ENCODE measurements around the gene RNF149.

The RNF149 gene

DNA sequence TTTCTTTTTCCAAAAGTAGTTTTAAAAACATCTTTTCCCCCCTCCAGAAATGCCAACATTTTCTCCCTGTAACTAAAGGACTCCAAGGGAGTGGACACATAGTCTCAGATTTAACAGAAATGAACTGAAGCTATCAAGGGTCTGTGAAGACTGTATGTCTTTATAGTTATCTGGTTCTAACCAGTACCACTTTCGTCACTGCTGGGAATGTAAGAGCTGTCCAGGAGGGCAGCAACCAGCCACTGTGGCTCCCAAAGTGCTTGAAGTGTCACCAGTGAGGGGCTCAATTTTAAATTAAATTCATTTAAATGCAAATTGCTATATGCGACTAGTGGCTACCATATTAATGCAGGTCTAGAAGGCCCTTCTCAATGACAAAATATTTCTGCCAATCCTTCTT is 15.0 kb downstream of the RNF149 start:
- no peak for DNase-seq

DNA sequence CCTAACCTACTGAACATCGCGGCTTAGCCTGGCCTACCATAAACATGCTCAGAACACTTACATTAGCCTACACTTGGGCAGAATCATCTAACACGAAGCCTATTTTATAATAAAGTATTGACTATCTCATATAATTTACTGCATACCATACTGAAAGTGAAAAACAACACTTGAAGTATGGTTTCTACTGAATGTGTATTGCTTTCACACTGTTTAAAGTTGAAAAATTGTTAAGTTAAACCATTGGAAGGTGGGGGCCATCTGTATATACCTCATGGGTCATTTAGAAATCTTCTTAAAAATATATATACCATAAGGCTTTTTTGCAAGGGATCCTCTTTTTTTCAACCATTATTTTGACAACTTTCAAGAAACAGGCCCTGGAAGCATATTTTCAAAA is 16.5 kb downstream of the RNF149 start:
- DNase-seq: no peak

DNA sequence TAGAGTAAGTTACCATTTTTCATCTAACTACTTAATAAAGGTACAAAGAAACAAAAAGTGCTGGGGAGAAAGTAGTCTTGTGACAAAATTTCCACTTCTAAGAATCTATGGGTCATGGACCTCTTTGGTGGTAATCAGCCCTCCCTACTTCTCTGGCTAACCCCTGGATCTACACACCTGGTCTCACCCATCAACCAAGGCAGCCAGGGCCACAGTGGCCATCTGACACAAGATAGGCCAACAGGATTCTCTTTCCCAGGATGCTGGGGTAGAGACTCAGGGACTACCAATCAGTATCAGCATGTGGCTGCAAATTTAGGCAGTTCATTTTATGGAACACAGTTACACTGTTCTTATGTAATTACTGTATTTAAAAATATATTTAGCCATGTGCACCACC is 17.8 kb downstream of the RNF149 start:
- DNase-seq: no peak

DNA sequence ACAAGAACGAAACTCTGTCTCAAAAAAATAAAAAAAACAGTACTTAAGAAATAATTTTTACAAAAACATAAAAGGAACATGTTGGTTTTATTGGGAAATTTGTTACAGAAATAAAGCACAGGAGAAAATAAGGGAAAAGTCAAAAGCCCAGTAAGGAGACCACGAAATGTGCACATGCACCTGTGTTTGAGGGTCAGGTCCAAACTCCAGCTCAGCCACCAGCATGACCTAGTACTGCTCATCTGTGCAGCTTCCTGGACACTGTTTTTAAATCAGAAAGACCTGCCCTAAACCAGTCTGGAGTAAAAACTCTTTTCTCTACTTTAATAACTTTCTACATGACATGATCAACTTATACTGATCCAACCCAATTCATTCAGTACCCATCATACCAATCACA is 21.2 kb downstream of the RNF149 start:
- no peak for DNase-seq

DNA sequence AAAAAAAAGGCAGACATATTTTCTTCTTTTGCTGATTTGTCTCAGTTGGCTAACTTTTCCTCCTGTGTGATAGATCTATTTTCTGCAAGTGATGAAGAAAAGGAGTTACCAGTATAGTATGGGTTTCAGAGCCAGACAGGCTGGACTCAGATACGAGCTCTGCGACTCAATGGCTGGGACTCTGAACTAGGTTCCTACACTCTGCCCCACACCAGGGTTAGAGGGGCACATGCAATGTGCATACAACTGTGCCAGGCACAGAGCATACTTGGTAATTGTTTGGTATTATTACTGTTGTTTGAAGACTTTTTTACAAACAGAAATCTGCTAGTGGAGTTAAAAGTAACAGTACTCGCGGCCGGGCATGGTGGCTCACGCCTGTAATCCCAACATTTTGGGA is 21.8 kb downstream of the RNF149 start:
- DNase-seq: no peak

DNA sequence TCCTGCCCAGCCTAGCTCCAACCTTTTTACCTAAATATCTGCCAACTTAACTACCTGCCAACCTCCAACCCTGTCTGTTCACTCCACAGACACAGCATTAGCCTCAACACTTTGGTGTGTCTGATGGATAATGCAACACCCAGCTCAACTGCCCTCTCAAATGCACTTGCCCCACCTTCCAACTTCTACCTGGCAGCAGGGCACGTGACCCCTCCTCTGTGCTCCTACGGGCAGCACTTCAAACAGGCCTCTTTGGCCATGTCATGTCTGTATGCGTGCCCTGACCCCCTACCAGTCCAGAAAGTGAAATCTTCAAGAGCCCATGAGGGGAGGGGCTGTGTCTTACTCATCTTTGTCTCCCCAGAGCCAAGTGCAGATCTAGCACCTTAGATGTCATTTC is 25.5 kb downstream of the RNF149 start:
- DNase-seq: no peak

DNA sequence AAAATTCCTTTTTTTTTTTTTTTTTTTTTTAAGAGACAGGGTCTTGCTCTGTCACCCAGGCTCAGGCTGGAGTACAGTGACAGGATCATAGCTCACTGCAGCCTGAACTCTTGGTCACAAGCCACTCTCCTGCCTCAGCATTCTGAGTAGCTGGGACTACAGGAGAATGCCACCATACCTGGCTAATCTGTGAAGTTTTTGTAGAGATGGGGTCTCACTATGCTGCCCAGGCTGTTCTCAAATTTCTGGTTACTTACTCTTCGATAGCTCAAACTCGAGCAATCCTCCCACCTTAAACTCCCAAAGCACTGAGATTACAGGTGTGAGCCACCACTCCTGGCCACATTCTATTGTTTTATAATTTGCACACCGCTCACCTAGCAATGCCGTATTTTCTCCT is 27.0 kb downstream of the RNF149 start:
- no peak for DNase-seq

DNA sequence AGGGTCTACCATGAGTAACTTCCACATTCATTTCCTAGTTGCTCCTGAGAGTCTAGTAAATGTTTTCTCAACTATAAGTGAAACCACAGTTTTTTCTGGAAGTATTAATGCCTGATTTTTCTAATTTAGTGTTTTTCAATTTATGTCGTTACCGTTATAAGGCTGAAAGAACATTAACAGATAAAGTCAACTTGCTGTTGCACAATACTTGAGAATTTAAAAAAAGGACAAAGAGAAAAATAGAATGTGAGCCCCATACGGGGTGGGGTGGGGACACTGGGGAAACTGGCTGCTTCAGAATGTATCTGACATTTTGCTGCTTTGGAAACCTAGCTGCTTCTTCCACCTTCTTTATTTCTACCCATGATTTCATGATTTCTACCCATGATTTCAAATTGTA is 29.6 kb downstream of the RNF149 start:
- DNase-seq: no peak

DNA sequence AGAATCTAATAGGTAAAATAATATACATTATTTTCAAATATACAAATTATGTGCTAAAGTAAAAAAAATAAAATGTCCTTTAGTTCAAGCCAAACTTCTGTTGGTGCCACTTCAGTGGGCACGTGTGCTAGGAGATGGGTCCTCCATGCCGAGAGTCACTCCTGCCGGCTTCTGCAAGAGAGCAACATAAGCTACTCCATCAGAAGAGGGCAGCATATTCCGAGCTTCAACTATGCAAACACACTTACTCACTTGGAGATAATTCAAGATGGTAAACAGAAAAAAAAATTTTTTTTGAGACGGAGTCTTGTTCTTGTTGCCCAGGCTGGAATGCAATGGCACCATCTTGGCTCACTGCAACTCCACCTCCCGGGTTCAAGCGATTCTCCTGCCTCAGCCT is 31.4 kb downstream of the RNF149 start:
- DNase-seq: no peak

DNA sequence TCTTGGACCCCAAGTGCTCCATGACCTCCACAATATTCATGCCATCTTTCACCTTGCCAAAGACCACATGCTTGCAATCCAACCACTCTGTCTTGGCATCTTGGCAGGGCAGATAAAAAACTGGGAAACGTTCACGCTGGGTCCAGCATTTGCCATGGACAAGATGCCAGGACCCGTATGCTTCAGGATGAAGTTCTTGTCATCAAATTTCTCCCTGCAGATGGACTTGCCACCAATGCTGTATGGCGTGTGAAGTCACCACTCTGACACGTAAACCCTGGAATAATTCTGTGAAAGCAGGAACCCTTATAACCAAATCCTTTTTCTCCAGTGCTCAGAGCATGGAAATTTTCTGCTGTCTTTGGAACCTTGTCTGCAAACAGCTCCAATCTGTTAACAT is 34.4 kb downstream of the RNF149 start:
- no peak for DNase-seq

DNA sequence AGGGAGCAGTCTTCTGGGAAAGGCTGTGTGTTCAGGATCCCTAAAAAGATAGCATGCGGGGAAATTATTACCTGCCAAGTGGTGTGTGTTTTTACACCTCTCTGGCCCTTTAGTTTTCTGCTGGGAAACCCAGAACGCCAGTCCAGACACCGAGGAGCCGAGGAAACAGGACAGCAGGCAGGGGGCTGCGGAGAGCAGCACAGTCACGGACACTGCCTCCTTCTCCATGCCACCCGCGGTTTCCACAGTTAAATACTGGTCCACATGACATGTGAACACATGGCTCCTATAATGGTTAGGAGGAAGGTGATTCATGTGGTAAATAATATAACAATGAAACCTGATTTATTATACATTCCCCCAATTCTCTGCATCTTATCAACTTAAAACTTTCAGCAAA is 35.4 kb downstream of the RNF149 start:
- DNase-seq: no peak

DNA sequence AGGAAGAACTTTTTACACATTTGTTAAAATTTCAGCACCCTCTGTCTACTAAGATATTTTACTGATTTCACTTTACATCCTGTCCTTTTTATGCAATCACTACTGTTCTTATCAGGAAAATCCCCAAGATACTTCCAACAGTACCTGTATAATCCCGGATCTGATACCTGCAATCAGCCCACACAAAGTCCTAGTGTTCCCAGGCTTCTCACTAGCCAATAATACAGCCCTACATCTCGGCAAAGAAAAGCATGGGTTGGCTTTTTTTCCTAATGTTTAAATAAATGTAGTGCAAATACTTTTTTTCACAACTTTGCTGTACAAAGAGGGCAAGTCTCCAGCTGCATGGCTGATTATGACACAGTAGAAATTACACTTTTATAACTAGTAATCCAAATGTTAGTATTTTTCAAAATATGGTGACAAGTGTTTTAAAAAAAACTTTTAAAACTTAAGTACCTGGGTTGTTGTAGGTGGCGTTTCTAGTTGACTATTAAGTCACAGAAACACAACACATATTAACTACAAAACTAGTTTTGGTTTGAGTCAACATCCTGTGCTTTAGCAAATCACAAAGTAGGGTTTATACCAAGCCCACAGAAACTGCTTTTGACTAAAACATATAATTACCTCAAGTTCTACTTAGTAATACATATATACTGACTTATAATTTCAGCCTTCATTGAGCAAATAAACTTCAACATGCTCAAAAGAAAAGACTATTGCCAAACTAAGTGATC is 36.3 kb downstream of the RNF149 start:
- no peak for DNase-seq

DNA sequence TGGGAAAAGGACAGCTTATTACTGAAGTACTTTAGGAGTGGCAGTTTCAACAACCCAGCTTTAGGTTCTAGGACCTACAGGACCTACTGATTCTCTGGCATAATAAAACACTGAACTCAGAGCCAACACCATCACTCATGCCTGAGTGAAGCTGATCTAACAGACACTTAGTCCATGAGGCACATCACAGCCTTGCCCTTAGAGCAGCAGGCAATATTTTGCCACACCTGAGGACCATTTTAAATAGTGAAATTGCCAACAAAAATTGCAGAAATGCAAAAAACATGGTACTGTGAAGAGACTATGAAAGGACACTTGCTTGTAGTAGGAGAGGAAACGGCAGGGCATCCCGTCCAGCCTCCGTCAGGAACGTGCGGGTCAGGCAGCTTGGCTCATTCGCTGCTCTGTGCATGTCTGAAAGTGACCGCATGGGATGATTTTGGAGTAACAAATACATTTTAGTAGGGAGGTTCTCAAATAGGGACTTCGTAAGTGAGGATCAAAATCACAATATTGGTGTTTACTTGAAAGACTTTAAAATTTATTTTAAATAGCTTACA is 37.7 kb downstream of the RNF149 start:
- DNase-seq: no peak

DNA sequence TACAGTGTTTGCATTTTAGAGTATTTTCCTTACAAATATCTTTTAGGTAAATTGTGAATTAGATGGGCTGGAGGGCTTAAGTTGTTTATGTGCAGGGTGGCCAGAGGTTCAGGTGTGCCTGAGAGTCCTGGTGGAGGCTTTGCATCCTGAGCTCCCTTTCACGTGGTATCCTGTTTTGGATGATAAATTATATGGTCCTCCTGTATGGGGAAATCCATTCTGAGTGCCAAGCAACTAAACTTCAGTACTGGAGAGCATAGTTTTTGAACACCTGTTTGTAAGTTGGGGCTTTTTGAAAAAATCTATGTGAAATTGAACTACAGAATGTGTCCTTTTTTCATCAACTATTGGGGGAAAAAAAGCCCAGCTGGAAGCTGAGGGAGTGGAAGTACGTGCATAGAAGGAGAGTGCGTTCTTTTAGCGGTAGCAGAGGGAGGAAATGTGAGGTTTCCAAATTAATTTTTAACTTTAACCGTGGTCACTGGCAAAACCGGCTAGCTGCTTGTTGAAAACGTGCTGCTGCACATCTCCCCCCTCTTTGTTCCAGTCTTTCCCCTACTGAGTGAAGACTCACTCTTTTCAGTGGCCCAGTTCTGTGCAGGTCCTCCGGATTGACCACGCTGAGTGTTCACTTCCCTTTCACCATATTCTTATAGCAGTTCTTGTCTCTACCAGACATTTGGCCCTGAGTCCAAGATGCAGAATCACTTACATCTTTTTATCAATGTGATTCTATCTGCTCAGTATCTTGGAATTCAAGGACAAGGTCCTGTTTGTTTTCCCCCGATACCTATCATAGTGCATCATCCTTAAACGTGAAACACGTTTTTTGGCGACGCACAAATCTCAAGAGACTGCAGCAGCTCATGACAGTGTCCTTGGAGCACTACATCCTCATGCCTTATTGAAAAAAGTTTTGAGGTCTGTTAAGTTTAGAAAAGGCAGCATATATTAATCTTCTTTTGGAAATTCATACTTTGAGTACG is 40.5 kb downstream of the RNF149 start:
- DNase-seq: no peak

DNA sequence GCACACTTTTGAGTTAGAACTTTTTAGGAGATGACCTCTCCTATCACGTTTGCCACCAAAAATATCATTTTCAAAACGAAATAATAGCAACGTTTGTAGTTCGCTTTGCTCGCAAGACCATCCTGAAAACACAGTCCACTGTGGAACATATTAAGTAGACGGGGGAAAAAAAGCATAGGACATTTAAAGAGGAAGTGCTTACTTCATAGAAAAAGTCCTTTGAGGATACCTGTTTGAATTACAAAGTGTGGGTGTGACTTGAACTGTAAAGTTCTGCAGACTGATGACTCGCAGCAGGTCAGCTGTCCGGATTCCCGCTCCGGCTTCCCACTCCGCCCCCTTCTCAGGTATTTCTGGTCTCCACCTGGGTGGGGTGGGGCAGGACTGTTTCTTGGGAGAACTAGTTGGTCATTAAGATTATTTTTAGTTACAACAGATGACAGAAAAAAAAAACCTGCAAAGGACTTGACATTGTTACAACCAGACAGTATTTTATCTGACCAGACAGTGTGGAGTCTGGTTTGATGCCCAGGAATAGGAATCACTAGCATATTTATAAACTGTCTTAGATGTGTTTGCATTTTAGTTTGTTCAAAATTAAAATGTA is 42.5 kb downstream of the RNF149 start:
- no peak for DNase-seq

DNA sequence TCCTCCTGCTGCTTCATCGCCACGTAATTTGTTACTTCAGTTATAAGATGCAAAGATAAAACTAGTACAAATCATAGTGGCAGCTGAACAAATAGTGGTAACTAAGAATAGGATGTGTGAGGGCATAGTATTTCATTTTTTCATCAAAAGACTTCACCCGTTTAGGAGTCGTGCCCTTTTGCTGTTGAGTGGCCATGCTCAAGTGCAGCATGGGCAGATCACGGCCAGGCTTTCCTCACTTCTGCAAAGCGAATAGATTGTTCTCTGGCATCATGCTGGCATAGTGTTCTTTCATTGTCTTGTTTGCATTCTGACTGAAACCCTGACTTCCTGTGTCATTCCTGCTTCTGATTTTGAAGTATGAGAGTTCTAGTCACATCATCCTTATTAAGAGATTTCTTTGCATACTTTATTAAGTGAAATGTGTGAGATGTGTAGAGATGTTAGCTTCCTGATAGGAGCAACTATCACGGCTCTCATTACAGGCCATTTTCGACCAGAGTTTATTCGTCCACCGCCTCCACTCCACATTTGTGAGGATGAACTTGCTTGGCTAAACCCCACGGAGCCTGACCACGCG is 44.1 kb downstream of the RNF149 start:
- DNase-seq: no peak

DNA sequence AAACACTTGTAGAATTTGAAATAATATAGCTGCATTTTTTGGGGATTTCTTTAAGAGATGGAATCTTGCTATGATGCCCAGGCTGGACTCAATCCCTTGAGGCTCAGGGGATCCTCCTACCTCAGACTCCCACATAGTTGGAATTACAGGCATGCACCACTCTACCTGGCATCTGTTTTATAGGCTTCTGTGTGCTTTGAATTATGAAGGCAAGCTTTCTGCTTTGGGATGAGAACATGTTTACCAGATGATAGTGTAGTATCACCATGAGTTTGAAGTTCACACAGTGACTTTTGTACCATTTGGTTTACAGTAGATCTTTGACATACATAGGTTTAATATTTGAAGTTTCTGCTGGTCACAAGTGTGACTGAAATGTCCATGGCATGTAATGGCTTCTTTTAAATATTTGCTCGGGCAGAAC is 45.1 kb downstream of the RNF149 start:
- DNase-seq: no peak

DNA sequence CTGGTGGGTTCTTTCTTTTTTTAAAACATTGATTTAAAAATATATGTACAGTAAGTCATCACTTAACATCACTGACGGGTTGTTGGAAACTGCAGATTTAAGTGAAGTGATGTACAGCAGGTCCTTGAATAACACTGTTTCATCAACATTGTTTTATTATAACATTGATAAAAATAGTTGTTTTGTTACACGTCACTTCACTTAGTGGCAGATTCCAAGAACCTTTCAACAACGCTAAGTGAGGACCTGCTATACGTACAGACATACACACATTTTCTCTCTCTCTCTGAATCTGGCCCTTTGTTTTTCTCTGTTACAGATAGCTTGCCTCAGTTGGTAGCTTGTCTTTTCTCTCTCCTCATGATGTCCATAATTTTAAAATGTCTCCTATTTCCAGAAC is 46.4 kb downstream of the RNF149 start:
- DNase-seq: no peak

DNA sequence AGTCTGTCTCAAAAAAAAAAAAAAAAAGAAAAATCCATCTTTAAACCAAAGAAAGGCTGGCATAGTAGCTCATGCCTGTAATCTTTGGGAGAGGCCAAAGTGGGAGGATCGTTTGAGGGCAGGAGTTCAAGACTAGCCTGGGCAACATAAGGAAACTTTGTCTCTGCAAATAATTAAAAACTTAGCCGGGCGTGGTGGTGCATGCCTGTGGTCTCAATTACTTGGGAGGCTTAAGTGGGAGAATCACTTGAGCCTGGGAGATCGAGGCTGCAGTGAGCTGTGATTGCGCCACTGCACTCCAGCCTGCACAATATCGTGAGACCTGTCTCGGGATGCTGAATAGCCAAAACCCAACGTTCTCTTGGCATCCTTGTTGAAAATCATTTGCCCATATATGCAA is 49.7 kb downstream of the RNF149 start:
- DNase-seq: no peak

DNA sequence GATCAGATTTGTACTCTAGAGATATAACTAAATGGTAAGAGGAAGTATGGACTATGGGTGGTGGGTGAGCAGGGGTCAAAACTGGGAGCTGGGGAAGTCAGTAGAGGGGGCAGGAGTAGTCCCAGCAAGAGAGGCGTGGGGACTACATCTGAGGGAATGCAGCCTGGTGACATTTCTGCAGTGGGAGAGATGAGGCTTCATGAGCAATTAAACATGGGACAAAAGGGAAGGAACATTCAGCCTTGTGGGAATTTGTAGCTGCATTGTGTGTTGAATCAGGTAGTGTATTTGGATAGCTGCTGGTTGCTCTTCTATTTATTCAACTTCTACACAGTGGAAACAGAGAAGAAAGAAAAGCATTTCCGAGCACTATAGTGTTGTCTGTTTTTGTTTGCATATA is 52.2 kb downstream of the RNF149 start:
- DNase-seq: no peak

DNA sequence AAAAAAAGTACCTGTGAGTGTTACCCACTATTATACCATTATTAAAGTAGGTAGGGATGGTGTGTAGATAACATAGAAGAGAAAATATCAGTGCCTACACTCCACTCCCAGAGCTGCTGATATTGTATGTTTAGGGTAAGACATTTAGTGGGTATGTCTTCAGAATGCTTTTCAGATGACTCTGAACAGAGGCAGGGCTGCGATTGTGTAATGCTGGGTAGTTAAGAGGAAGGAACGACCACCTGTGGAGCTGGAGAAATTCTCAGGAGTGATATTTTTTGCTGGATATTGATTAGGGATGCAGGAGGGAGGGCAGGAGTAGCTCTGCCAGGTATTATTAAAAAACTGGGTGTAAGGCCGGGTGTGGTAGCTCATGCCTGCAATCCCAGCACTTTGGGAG is 53.0 kb downstream of the RNF149 start:
- no peak for DNase-seq

DNA sequence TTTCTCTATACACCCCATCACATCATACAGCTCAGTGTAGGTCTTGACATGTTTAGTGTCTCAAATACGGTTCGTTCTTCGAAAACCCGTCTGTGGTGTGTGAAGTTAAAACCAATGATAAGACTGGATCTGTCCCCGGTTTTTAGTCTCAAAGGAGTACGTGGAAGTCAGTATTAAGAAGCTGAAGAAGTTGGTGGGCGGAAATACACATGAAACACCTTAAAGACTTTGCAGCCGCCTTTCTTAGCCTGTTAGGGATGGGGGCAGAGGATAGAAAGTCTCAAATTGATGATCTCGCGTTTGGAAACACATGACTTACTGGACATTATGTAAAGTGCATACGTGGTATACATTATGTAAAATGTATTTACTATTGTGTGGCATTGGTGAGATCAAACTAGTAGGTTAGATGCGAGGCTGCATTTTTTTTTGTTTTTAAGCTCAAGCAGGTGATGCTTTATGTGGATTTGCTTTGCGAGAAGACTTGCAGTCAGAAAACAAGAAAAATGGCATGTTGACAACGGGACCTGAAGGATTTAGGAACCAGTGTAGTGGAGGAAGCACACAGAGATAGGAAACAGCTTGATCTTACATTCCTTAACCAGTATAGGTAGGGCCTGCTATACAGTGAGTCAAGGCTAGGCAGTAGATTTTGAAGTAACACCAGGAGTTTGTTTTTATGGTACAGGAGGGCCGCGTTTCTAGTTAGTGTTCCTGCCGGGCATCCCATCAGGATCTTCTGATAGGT is 54.6 kb downstream of the RNF149 start:
- no peak for DNase-seq
